Neural cell (in vitro differentiated cells): ENCODE results near the gene XPR1. TPM values are rescaled to one million over a fixed set of nuclear protein-coding genes. Genes with fewer than 3 reads are reported as not detected.

Experiments
- H2AFZ ChIP-seq: fragments of 200-600, 300-800 bp; sonication (generic), shearing (Covaris generic); 2 replicates; pipeline ENCODE4 v1.6.0; 2014; ENCODE audit warnings: low read depth, mild to moderate bottlenecking, antibody characterized with exemption, low read length, moderate library complexity
- H3F3A ChIP-seq: fragments of 200-600 bp; shearing (Covaris generic); 2 replicates; pipeline ENCODE4 v1.6.1; 2016; ENCODE audit warnings: mild to moderate bottlenecking, moderate library complexity, mixed read lengths, antibody characterized with exemption, low read length; ENCODE audit not compliant: insufficient read depth, poor library complexity, severe bottlenecking
- H3K27ac ChIP-seq: fragments of 200-600, 300-800 bp; sonication (generic), shearing (Covaris generic); 2 replicates; pipeline ENCODE4 v1.5.1; 2014; ENCODE audit warnings: mild to moderate bottlenecking, low read length, moderate library complexity
- H3K27me3 ChIP-seq: fragments of 300-800, 200-600 bp; sonication (generic), shearing (Covaris generic); 2 replicates; pipeline ENCODE4 v1.6.0; 2014; ENCODE audit warnings: mild to moderate bottlenecking, low read depth, low read length, moderate library complexity; ENCODE audit not compliant: insufficient read depth
- H3K36me3 ChIP-seq: fragments of 300-800, 200-600 bp; sonication (generic), shearing (Covaris generic); 2 replicates; pipeline ENCODE4 v1.5.1; 2014; ENCODE audit warnings: mild to moderate bottlenecking, antibody characterized with exemption, low read length, moderate library complexity; ENCODE audit not compliant: insufficient read depth
- H3K4me2 ChIP-seq: fragments of 300-800, 200-600 bp; sonication (generic), shearing (Covaris generic); 2 replicates; pipeline ENCODE4 v1.6.0; 2014; ENCODE audit warnings: mild to moderate bottlenecking, low read length
- H3K4me3 ChIP-seq: fragments of 300-800, 200-600 bp; sonication (generic), shearing (Covaris generic); 2 replicates; pipeline ENCODE4 v1.5.1; 2014; ENCODE audit warnings: mild to moderate bottlenecking, low read length, moderate library complexity
- H3K79me2 ChIP-seq: fragments of 200-600 bp; shearing (Covaris generic); replicated peaks from 2 replicates; pipeline ENCODE4 v1.6.0; 2014; ENCODE audit warnings: mild to moderate bottlenecking, low read length, moderate library complexity; ENCODE audit not compliant: insufficient read depth
- H3K9ac ChIP-seq: fragments of 300-800, 200-600 bp; sonication (generic), shearing (Covaris generic); 2 replicates; pipeline ENCODE4 v1.6.1; 2016; ENCODE audit warnings: mild to moderate bottlenecking, low read length, mixed read lengths
- H3K9me2 ChIP-seq: fragments of 200-600 bp; shearing (Covaris generic); 2 replicates; pipeline ENCODE4 v1.6.1; 2016; ENCODE audit warnings: mild to moderate bottlenecking, low read length, mixed read lengths; ENCODE audit not compliant: insufficient read depth
- H3K9me3 ChIP-seq: fragments of 200-600, 300-800 bp; sonication (generic), shearing (Covaris generic); 2 replicates; pipeline ENCODE4 v1.6.1; 2016; ENCODE audit warnings: mild to moderate bottlenecking, mixed run types, low read length, moderate library complexity, mixed read lengths
- H4K20me1 ChIP-seq: fragments of 200-600 bp; shearing (Covaris generic); 2 replicates; pipeline ENCODE4 v1.6.1; 2016; ENCODE audit warnings: mild to moderate bottlenecking, mixed run types; ENCODE audit not compliant: insufficient read depth
- CTCF ChIP-seq: fragments of 450-650 bp; IDR thresholded peaks from 2 replicates; pipeline ENCODE4 v1.5.1; 2014; ENCODE audit warnings: antibody characterized with exemption, mild to moderate bottlenecking, moderate library complexity; ENCODE audit not compliant: poor library complexity, severe bottlenecking
- EP300 ChIP-seq: fragments of 450-650 bp; conservative IDR thresholded peaks from 2 replicates; pipeline ENCODE4 v1.6.1; 2014; ENCODE audit warnings: antibody characterized with exemption, mild to moderate bottlenecking, moderate library complexity; ENCODE audit not compliant: poor library complexity, severe bottlenecking
- EZH2 ChIP-seq: fragments of 200-600, 300-800 bp; shearing (Covaris generic), sonication (generic); IDR thresholded peaks from 2 replicates; pipeline ENCODE4 v1.6.1; 2014; ENCODE audit warnings: antibody characterized with exemption, low read length, borderline replicate concordance, mild to moderate bottlenecking; ENCODE audit not compliant: insufficient read depth, poor library complexity, severe bottlenecking
- MXI1 ChIP-seq: fragments of 450-650 bp; conservative IDR thresholded peaks from 2 replicates; pipeline ENCODE4 v1.6.1; 2014; ENCODE audit warnings: antibody characterized with exemption, mild to moderate bottlenecking; ENCODE audit not compliant: poor library complexity, severe bottlenecking
- POLR2AphosphoS5 ChIP-seq: IDR thresholded peaks from 2 replicates; pipeline ENCODE4 v1.6.1; 2012
- RAD21 ChIP-seq: fragments of 450-650 bp; conservative IDR thresholded peaks from 2 replicates; pipeline ENCODE4 v1.6.1; 2014; ENCODE audit warnings: antibody characterized with exemption, mild to moderate bottlenecking, moderate library complexity
- REST ChIP-seq: IDR thresholded peaks from 2 replicates; pipeline ENCODE4 v1.6.1; 2012; ENCODE audit warnings: borderline replicate concordance
- SMC3 ChIP-seq: fragments of 450-650 bp; conservative IDR thresholded peaks from 2 replicates; pipeline ENCODE4 v1.6.1; 2014; ENCODE audit warnings: antibody characterized with exemption, mild to moderate bottlenecking, moderate library complexity; ENCODE audit not compliant: poor library complexity
- TAF1 ChIP-seq: IDR thresholded peaks from 2 replicates; pipeline ENCODE4 v1.6.1; 2012; ENCODE audit warnings: low read depth
- polyA plus RNA-seq: library from polyadenylated mRNA; depleted of rRNA; stranded (reverse); fragments of >200 nt; gene quantifications from 2 replicates; pipeline ENCODE4 v1.2.3, GENCODE V29; 2014

The XPR1 gene
- polyA plus RNA-seq, 1 donor from 2014 or later = 185 TPM

- Histone ChIP-seq H2AFZ (no peak overlapping the region), H3K9me3 (no peaks in the 10 kb centered on the region), H3K9ac (no peak overlapping the region), H3K9me2 (no peaks in the 10 kb centered on the region), H4K20me1 (no peaks in the 10 kb centered on the region), H3K27me3 (no peaks in the 10 kb centered on the region), H3K79me2 (no peaks in the 10 kb centered on the region), H3K4me3 (no peak overlapping the region), H3K4me2 (no peak overlapping the region), H3F3A (no peaks in the 10 kb centered on the region), H3K36me3 (no peaks in the 10 kb centered on the region), H3K27ac (no peak overlapping the region)
- no peak for TF ChIP-seq MXI1
- TF ChIP-seq EP300 = no peak
These were observed 17.1 kb upstream of the XPR1 start for GRCh38 chr1:180614730-180615129.

DNA sequence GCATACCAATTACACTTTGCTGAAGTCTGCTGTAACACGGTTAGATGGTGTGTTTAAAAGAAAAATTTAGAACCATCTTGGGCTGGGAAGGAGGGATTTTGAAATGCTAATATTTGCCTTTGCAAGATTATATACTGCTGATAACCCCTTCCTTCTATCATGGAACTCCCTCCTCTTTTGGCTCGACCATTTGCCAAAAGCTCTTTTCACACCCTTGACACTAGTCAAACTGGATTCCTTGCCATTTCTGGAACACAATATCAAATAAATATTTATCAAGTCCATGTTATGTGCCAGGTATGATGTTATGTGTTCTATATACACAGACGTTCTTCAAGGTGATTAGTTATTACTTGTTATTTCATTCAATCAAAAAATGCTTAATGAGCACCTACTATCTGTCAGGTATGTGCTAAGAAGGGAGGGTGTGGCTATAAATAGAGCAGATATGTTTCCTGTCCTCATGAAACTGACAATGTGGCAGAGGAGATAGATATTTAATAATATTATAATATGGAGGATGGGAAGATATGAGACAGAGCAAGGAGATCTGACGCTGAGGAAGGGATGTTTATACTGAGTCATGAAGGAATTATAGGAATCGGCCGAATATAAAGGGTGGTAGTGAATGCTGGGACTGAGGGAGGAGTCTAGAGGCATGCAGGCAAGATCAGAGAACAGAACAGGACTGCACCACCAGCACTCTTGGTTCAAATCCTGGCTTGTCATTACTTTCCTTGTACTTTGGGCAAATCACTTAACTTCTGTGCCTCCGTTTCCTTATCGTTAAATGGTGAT is 16.1 kb upstream of the XPR1 start:
- Histone ChIP-seq H3K9me3 (no peaks in the 10 kb centered on the region), H3K9ac (no peak overlapping the region), H2AFZ (no peak overlapping the region)

More for the DNA sequence above, 16.1 kb upstream of the XPR1 start:
- H3K4me3 ChIP-seq = no peak overlapping the region
- no peak overlapping the region for H3K4me2 ChIP-seq
- H3K79me2 ChIP-seq = no peaks in the 10 kb centered on the region
- no peaks in the 10 kb centered on the region for H3K36me3 ChIP-seq
- no peak for TF ChIP-seq RAD21
- TF ChIP-seq MXI1 = no peak
- TF ChIP-seq EP300 = no peak
- no peak for TF ChIP-seq TAF1
- no peak for TF ChIP-seq CTCF
- TF ChIP-seq REST = no peak
- TF ChIP-seq POLR2AphosphoS5 = no peak
- no peak for TF ChIP-seq EZH2
- TF ChIP-seq SMC3 = no peak
- no peak overlapping the region for H3K27ac ChIP-seq
- H3K9me2 ChIP-seq = no peaks in the 10 kb centered on the region
- H4K20me1 ChIP-seq = no peaks in the 10 kb centered on the region
- H3K27me3 ChIP-seq = no peaks in the 10 kb centered on the region
- no peaks in the 10 kb centered on the region for H3F3A ChIP-seq
